AG04450 (cell line): ENCODE data around the gene CDKL2. TPM values are rescaled to one million over a fixed set of nuclear protein-coding genes. Genes with fewer than 3 reads are reported as not detected.

ENCODE experiments used
- CTCF ChIA-PET: fragments of 300-600, 350-600 bp; formaldehyde crosslinking; extraction: SDS; loops from one replicate; lab custom pipeline; 2022; ENCODE audit warnings: antibody characterized with exemption, inconsistent platforms; lab: Charles Lee
- POLR2A ChIA-PET: fragments of 350-600 bp; formaldehyde crosslinking; extraction: SDS; loops from one replicate; lab custom pipeline; 2021; ENCODE audit warnings: antibody characterized with exemption, inconsistent platforms; lab: Yijun Ruan, JAX
- DNase-seq: peaks from one replicate; pipeline ENCODE4 v3.0.0-alpha.2; 2011; ENCODE audit warnings: low read depth, low spot score
- H3K27ac ChIP-seq: one replicate; pipeline ENCODE4 v1.5.1; 2012; ENCODE audit warnings: low read depth, low read length, control low read depth
- H3K27me3 ChIP-seq: one replicate; pipeline ENCODE4 v1.6.0; 2012; ENCODE audit warnings: low read length; ENCODE audit not compliant: control insufficient read depth, insufficient read depth
- H3K4me3 ChIP-seq: 2 replicates; pipeline ENCODE4 v1.5.1; 2011; ENCODE audit warnings: mild to moderate bottlenecking, low read depth, low read length, control low read depth
- H3K9me3 ChIP-seq: 2 replicates; pipeline ENCODE4 v1.5.1; 2012; ENCODE audit warnings: low read length; ENCODE audit not compliant: control insufficient read depth, insufficient read depth
- polyA plus RNA-seq: library from polyadenylated mRNA; depleted of rRNA; stranded (reverse); fragments of >200 nt; gene quantifications from 2 replicates; pipeline ENCODE4 v1.2.3, GENCODE V29; 2011
- TF ChIP-seq, protein P1 (sequence below): IDR thresholded peaks from 2 replicates; pipeline ENCODE4 v1.5.1; 2011; ENCODE audit warnings: low read depth, low read length, control low read depth, inconsistent platforms

Gene CDKL2
- polyA plus RNA-seq, 1 experiment, result 0.29 TPM

DNA sequence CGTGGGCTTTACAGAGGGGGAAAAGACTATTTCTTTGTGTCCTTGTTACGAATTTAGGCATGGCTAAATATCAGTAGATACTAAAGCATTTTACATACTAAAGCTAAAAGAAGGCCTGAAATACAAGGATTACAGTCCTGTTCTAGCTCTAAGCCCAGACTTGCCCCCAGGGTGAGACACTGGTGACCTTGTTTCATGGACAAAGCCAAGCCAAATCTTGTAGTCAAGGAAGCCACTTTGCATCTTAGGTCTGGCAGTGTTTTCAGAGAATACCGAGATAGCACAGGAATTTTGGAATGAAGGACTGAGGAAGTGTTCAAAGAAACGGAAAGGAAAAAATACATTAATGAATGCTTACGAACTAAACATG, 43.6 kb upstream of the CDKL2 start:
- TF ChIP-seq, protein P1, sequence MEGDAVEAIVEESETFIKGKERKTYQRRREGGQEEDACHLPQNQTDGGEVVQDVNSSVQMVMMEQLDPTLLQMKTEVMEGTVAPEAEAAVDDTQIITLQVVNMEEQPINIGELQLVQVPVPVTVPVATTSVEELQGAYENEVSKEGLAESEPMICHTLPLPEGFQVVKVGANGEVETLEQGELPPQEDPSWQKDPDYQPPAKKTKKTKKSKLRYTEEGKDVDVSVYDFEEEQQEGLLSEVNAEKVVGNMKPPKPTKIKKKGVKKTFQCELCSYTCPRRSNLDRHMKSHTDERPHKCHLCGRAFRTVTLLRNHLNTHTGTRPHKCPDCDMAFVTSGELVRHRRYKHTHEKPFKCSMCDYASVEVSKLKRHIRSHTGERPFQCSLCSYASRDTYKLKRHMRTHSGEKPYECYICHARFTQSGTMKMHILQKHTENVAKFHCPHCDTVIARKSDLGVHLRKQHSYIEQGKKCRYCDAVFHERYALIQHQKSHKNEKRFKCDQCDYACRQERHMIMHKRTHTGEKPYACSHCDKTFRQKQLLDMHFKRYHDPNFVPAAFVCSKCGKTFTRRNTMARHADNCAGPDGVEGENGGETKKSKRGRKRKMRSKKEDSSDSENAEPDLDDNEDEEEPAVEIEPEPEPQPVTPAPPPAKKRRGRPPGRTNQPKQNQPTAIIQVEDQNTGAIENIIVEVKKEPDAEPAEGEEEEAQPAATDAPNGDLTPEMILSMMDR, result no peak
- Histone ChIP-seq H3K4me3 (peak overlapping the region; percentile 93), H3K27me3 (no peaks in the 10 kb centered on the region), H3K27ac (peak overlapping the region; percentile 89), H3K9me3 (no peaks in the 10 kb centered on the region; the same call in 1 of the 2 replicates)
- POLR2A ChIA-PET, result interaction anchor here (0.6 to 3.3 kb wide), 3 partner anchors 17 to 131 kb away, joined by 3 to 30 read pairs (median 4); partner anchors contain the start of gene USO1
- CTCF ChIA-PET, result interaction anchor here (0.7 to 2.4 kb wide), 3 partner anchors 41 to 174 kb away, joined by 3 to 14 read pairs (median 5); partner anchors contain the start of gene USO1
- no peak for DNase-seq

GRCh38 chr4:75673027-75673958, 43.0 kb upstream of the CDKL2 start, which contains the start of gene G3BP2:
TSS of gene G3BP2 (minus strand) at chr4:75673411. CDS start at chr4:75662025, 11,386 bp downstream.
- DNase-seq, result peak; percentile 95
- ChIA-PET POLR2A (interaction anchor here (1.4 to 3.3 kb wide), 3 partner anchors 42 to 130 kb away, joined by 3 to 30 read pairs (median 3); partner anchors contain the start of gene USO1), CTCF (interaction anchor here (0.7 to 2.4 kb wide), 3 partner anchors 42 to 174 kb away, joined by 3 to 14 read pairs (median 5); partner anchors contain the start of gene USO1)
- no peaks in the 10 kb centered on the region for H3K27me3 ChIP-seq
- peak within 1 kb of the TSS; percentile 93 for H3K4me3 ChIP-seq
- no peaks in the 10 kb centered on the region; the same call in 1 of the 2 replicates for H3K9me3 ChIP-seq
- TF ChIP-seq, protein P1, result no peak
- H3K27ac ChIP-seq, result peak within 1 kb of the TSS; percentile 89

- Histone ChIP-seq H3K9me3 (no peaks in the 10 kb centered on the region; the same call in 1 of the 2 replicates), H3K27me3 (no peaks in the 10 kb centered on the region), H3K27ac (peak overlapping the region; percentile 89), H3K4me3 (peak overlapping the region; percentile 93)
- CTCF ChIA-PET, result interaction anchor here (0.9 to 3.9 kb wide), 3 partner anchors 26 to 175 kb away, joined by 3 to 20 read pairs (median 5); partner anchors contain the start of gene USO1
- TF ChIP-seq, protein P1, result no peak
- no peak for DNase-seq
- POLR2A ChIA-PET, result interaction anchor here (1.4 to 3.3 kb wide), 3 partner anchors 42 to 130 kb away, joined by 3 to 30 read pairs (median 3); partner anchors contain the start of gene USO1
These were observed 42.2 kb upstream of the CDKL2 start for GRCh38 chr4:75672461-75673026.

- CTCF ChIA-PET, result interaction anchor here (0.9 to 3.9 kb wide), 4 partner anchors 18 to 176 kb away, joined by 3 to 20 read pairs (median 3); partner anchors contain the start of gene USO1
- H3K27me3 ChIP-seq, result no peaks in the 10 kb centered on the region
- POLR2A ChIA-PET, result interaction anchor here (1.4 to 3.3 kb wide), 2 partner anchors 43 to 52 kb away, joined by 3 to 30 read pairs; partner anchors contain the start of gene USO1
- no peak for DNase-seq
- H3K27ac ChIP-seq, result peak overlapping the region; percentile 89
- no peaks in the 10 kb centered on the region; the same call in 1 of the 2 replicates for H3K9me3 ChIP-seq
- peak overlapping the region; percentile 93 for H3K4me3 ChIP-seq
- TF ChIP-seq, protein P1, result no peak
These were observed 41.6 kb upstream of the CDKL2 start for GRCh38 chr4:75671802-75672421.
